Testis (tissue), 3 donors: ENCODE data around the gene TEX14. TPM values are rescaled to one million over a fixed set of nuclear protein-coding genes. Genes with fewer than 3 reads are reported as not detected.

Experiments used
- DNase-seq: peaks from one replicate; pipeline ENCODE4 v3.0.0-alpha.2; 2019
- H3K27ac ChIP-seq, 2 donors: fragments of 200-600 bp; sonication (generic); one replicate each; pipeline ENCODE4 v1.5.1; 2019
- H3K27me3 ChIP-seq: fragments of 200-600 bp; sonication (generic); one replicate; pipeline ENCODE4 v1.5.1; 2019
- H3K36me3 ChIP-seq: fragments of 200-600 bp; sonication (generic); one replicate; pipeline ENCODE4 v1.5.1; 2017; ENCODE audit warnings: low read depth; ENCODE audit errors: missing control alignments
- H3K4me1 ChIP-seq: fragments of 200-600 bp; sonication (generic); one replicate; pipeline ENCODE4 v1.5.1; 2019
- H3K4me3 ChIP-seq, 2 donors: fragments of 200-600 bp; sonication (generic); one replicate each; pipeline ENCODE4 v1.5.1; 2017 to 2019
- H3K9me3 ChIP-seq: fragments of 200-600 bp; sonication (generic); one replicate; pipeline ENCODE4 v1.5.1; 2017
- CTCF ChIP-seq, 3 experiments: fragments of 450-650 bp in 2 of 3; fragments of 200-600 bp in 1 of 3; sonication (generic) in 1 of 3; IDR thresholded peaks; one replicate each; pipeline ENCODE4 v1.5.1; 2016 to 2019; ENCODE audit warnings: antibody characterized with exemption in 3 of 3, mild to moderate bottlenecking in 2 of 3, moderate library complexity in 1 of 3
- POLR2A ChIP-seq: fragments of 450-650 bp; IDR thresholded peaks from one replicate; pipeline ENCODE4 v1.6.1; 2017; ENCODE audit warnings: antibody characterized with exemption, mild to moderate bottlenecking, moderate library complexity
- WGBS, 2 donors: methylation state at CpG; one replicate each; pipeline ENCODE4 v1.1.5; 2018; 5-methylcytosine and 5-hydroxymethylcytosine counted together
- intact Hi-C: fragments of 100-400 bp; cut with DNase I; formaldehyde crosslinking; loops from one replicate; pipeline ENCODE4 v1.15.1; 2023; ENCODE audit warnings: low total_unique reads
- polyA plus RNA-seq: library from polyadenylated mRNA; stranded (reverse); fragments of 350-450 nt; fragmentation: Illumina TruSeq; extraction: RNeasy Lipid Tissue Mini Kit (QIAGEN cat#74804); gene quantifications from one replicate; pipeline ENCODE4 v1.2.3, GENCODE V29; 2014; ENCODE audit warnings: low read depth, low replicate concordance; ENCODE audit not compliant: insufficient read depth
- total RNA-seq, 2 donors: library from RNA; depleted of rRNA; stranded (reverse); fragments of >200 nt; gene quantifications; one replicate each; pipeline ENCODE4 v1.2.3, GENCODE V29; 2016

The TEX14 gene
- total and polyA plus RNA-seq, 3 donors from 2014 or later = 27.7 to 96.5 (median 37.2) TPM

- DNase-seq = no peak
- intact Hi-C loops = no loop called here
- no peak overlapping the region for H3K4me3 ChIP-seq
- 48 to 49% methylated on average over 3 of the region's 3 CpGs for WGBS, 2 donors
- H3K27ac ChIP-seq = no peak overlapping the region
- H3K27me3 ChIP-seq = no peaks in the 10 kb centered on the region
- no peaks in the 10 kb centered on the region for H3K9me3 ChIP-seq
- no peak for TF ChIP-seq POLR2A
- no peak for TF ChIP-seq CTCF (IDR thresholded peaks at IDR 0.05)
- H3K36me3 ChIP-seq = no peaks in the 10 kb centered on the region
- no peaks in the 10 kb centered on the region for H3K4me1 ChIP-seq
Measured at GRCh38 chr17:58525239-58525638, 166.6 kb downstream of the TEX14 start.

GRCh38 chr17:58521680-58522079 lies 170.2 kb downstream of the TEX14 start:
- no peaks in the 10 kb centered on the region for H3K36me3 ChIP-seq
- no peaks in the 10 kb centered on the region for H3K27me3 ChIP-seq
- no peak overlapping the region for H3K4me3 ChIP-seq
- peaks cover 7% of the 10 kb centered on the region for H3K4me1 ChIP-seq
- 92 to 95% methylated on average over 10 of the region's 10 CpGs for WGBS, 2 donors
- intact Hi-C loops = no loop called here
- no peak for DNase-seq
- no peak for TF ChIP-seq CTCF (IDR thresholded peaks at IDR 0.05)
- TF ChIP-seq POLR2A = no peak
- H3K9me3 ChIP-seq = no peaks in the 10 kb centered on the region
- H3K27ac ChIP-seq = no peak overlapping the region

- no peak for DNase-seq
- no peaks in the 10 kb centered on the region for H3K27me3 ChIP-seq
- H3K9me3 ChIP-seq = no peaks in the 10 kb centered on the region
- H3K27ac ChIP-seq = no peak overlapping the region
- TF ChIP-seq CTCF (IDR thresholded peaks at IDR 0.05) = peak in 1 of 3 experiments; percentile 38
- TF ChIP-seq POLR2A = no peak
- H3K4me1 ChIP-seq = peaks cover 8% of the 10 kb centered on the region
- no peak overlapping the region for H3K4me3 ChIP-seq
- intact Hi-C loops = no loop called here
- no peaks in the 10 kb centered on the region for H3K36me3 ChIP-seq
- 72 to 81% methylated on average over 10 to 15 of the region's 15 CpGs for WGBS, 2 donors
Measured at GRCh38 chr17:58520843-58521430, 170.9 kb downstream of the TEX14 start.

- no peaks in the 10 kb centered on the region for H3K9me3 ChIP-seq
- H3K4me3 ChIP-seq = peak overlapping the region; percentile 67 to 74
- H3K27ac ChIP-seq = peak overlapping the region; percentile 91 to 96
- peaks cover 25% of the 10 kb centered on the region for H3K4me1 ChIP-seq
- WGBS, 2 donors = 0% methylated on average over 18 to 39 of the region's 39 CpGs
- H3K36me3 ChIP-seq = no peaks in the 10 kb centered on the region
- DNase-seq = peak; percentile 100
- TF ChIP-seq POLR2A (no peak), CTCF (IDR thresholded peaks at IDR 0.05) (no peak)
- intact Hi-C loops = no loop called here
- no peaks in the 10 kb centered on the region for H3K27me3 ChIP-seq
Measured at GRCh38 chr17:58517928-58518609, 173.8 kb downstream of the TEX14 start.
